Ureter (tissue), 1 donor: ENCODE data around the gene SYT8. TPM values are rescaled to one million over a fixed set of nuclear protein-coding genes. Genes with fewer than 3 reads are reported as not detected.

ENCODE experiments used
- DNase-seq: peaks from one replicate; pipeline ENCODE4 v3.0.0-alpha.2; 2020; ENCODE audit warnings: low spot score
- total RNA-seq: library from RNA; stranded (reverse); gene quantifications from one replicate; pipeline ENCODE4 v1.2.4, GENCODE V29; 2023
- donor health status: DM: yes; HTN: yes; CAD: no.

SYT8 gene
- total RNA-seq, 1 donor from 2014 or later = 159 TPM

DNA sequence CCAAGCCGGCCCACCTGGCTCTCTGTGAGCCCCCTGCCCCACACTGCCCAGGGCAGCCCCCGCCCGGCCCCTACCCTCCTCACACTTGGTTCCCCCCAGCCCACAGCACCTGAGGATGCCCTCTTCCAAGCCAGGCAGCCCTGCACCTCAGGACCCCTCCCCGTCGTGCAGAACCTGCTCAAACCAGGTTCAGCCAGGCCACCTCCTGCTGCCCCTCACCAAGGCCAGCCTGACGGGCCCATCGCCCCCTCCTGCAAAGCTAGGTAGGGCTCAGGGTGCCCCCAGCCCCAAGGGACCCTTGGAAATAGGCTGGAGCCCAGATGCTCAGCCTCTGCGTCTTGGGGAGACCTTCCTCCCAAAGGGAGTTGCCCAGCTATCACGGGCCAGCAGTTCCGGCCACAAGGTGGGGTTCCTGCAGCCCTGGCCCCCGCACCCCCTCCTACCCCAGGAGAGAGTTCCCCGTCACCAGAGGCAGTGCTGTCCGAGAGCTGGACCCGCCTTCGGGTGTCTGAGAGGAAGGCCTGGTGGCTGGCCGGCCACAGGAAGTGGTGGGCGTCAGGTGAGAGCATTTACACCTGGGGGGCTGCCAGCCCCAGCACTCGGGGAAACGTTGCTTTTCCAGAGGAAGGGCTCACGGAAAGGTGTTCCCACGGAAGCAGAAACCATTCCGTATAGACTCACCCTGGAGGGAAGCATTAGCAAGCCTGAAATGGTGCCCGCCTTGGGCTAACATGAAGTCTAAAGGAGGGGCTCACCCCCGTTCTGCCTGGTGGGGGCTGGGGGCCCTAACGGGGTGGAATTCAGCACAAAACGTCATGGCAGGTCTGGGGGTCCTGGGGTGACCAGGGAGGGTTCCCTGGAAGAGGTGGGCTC lies 3.2 kb upstream of the SYT8 start:
- DNase-seq = peak; percentile 48

DNA sequence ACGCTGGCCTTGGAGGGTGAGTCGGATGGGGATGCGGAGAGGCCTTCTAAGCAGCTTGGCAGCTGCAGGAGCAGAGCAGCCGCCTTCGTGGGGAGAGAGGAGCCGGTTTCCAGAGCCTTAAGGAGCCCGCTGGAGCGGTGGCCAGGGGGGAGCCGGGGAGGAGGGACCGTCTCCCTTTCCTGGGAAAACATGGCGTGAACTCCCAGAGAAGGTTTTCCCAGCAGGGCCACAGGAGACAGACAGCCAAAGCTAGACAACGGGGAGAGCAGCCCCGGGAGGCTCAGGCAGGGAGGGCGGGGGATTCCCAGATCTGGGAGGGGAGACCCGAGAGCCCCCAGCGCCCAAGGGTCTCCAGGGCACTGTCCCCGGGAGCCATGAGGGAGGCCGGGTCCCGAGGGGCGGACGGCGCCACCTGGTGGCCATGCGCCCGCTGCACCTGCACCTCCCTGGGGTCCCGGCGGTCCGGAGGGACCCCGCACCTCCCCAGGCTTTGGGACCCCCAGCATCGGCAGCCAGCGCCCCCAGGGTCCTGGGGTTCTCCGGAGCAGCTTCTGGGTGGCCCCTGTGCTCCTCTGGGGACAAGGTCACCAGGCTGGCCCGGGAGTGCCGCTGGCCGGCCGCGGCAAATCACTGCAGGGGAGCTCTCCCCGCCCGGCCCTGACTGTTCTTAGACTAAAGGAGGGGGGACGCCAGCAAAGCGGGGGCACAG lies 2.4 kb upstream of the SYT8 start:
- DNase-seq = no peak

DNA sequence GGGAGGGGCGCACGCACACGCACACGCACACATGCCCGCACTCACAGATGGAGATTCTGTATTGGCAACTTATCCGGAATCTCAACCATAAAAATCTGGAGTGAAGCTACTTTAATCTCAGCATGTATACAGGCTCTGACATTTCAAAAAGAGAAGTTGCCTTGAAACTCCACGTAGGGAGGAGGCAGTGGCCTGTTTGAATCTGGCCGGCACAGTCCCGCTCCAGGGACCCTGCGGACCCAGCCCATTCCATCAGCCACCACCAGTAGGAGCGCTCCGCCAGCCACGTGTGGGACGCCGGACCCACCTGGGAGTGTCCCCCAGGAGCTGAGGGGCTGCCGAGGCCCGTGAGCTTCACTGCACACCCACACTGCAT lies 1.9 kb upstream of the SYT8 start:
- no peak for DNase-seq

DNA sequence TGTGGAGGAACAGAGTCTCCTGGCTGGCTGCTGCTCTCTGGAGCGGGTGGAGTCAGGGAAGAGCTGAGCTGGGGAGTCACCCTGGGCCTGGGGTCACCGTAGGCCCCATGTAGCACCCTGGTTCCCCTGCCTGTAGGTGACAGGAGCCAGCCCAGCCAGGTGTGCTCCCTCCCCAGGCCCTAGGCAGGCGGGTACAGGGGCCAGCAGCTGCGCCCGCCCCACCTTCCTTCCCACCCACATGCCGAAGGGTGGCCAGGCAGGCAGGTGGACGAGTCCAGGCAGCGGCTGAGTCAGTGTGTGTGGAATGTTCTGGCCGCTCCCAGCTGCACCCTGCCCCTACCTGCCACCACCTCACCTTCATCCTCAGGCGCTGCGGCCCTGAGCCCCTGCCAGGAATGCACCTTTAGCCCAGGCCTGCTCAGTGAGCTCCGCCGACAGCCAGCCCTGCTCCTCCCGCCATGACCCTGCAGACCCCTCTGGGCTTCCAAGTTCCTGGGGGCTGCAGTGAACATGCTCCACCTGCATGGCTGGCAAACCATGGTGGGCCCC lies 654 bp upstream of the SYT8 start:
- DNase-seq = peak; percentile 92

DNA sequence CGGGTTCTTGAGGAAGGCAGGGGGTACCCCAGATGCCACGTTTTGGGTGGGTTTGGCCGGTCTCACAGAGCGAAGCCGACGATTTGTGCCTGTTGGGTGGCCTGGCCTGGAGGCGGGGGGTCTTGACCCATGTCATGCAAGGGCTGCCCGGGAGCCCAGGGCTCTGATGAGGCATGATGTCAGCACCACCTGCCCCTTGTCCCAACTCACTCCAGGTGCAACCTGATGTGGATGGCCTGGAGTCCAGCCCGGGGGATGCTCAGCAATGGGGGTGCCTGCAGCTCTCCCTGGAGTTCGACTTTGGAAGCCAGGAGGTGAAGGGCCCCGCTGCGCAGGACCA lies 851 bp downstream of the SYT8 start:
- DNase-seq = no peak

DNA sequence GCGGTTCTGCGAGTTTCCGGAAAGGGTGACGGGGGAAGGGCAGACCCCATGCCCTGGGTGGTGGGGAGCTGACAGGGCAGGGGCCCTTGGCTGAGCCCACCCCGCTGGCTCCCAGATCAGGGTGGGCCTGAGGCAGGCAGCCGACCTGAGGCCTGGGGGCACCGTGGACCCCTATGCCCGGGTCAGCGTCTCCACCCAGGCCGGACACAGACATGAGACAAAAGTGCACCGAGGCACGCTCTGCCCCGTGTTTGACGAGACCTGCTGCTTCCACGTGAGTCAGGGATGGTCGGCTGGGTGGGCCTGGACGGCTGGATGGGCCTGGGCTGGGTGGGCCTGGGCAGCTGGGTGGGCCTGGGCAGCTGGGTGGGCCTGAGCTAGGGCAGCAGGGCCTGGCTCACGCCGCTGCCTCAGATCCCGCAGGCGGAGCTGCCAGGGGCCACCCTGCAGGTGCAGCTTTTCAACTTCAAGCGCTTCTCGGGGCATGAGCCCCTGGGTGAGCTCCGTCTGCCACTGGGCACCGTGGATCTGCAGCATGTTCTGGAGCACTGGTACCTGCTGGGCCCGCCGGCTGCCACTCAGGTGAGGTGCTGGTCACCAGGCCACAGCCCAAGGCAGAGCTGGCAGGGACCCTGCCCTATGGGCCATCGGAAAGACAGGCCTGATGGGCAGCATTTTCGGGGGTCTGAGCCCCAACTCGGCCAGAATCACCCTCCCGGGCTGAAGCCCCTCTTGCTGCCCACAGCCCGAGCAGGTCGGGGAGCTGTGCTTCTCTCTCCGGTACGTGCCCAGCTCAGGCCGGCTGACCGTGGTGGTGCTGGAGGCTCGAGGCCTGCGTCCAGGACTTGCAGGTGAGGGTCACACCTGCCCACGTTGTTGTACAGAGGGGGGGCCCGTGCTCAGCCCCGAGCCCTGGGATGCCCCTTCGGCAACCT lies 1.5 kb downstream of the SYT8 start:
- DNase-seq = no peak

DNA sequence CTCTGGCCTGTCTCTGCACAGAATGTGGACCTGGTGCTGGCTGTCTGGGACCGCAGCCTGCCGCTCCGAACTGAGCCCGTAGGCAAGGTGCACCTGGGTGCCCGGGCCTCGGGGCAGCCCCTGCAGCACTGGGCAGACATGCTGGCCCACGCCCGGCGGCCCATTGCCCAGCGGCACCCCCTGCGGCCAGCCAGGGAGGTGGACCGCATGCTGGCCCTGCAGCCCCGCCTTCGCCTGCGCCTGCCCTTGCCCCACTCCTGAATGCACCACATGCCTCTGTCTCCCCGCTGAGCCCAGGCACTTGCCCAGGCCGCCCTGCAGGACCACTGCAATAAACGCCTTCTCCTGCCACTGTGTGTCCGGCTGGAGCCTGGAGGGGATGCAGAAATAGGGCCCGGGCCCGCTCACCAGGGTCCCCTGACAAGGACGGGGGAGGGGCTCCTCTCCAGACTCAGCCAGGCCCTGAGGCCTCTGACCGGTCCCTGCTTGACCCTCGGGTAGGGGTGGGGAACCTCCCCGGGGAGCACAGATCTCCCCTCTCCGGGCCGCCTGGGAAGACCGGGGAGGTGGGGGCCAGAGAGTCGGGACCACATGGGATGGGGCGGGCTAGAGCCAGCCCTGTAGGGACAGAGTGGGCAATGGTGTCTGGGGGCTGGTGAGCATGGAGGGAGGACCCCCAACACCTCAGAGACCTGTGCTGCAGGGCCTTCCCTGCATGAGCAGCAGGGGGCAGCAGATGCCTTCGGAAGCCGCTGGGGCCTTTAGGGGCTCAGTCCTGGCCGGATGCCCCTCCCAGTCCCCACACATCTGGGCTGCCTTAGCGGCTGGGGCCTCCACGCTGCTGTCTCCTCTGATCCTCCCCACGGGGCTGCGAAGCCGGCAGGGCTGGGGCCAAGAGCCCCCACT lies 2.6 kb downstream of the SYT8 start:
- DNase-seq = no peak

DNA sequence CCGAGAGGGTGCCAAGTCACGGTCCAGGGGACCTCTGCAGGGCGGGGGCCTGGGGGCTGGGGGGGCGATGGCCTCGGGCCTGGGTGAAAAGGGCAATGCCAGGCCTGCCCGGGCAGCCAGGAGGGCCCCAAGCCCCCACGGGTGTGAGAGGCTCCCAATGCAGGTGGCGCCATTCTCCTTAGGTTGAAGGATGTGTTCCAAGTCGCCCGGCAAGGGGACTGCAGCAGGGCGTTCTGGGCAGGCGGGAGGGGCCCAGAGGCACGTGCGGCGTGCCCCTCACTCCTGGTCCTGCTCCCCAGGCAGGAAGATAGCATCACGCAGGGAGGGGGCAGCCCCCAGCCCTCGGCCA lies 3.3 kb downstream of the SYT8 start:
- no peak for DNase-seq

DNA sequence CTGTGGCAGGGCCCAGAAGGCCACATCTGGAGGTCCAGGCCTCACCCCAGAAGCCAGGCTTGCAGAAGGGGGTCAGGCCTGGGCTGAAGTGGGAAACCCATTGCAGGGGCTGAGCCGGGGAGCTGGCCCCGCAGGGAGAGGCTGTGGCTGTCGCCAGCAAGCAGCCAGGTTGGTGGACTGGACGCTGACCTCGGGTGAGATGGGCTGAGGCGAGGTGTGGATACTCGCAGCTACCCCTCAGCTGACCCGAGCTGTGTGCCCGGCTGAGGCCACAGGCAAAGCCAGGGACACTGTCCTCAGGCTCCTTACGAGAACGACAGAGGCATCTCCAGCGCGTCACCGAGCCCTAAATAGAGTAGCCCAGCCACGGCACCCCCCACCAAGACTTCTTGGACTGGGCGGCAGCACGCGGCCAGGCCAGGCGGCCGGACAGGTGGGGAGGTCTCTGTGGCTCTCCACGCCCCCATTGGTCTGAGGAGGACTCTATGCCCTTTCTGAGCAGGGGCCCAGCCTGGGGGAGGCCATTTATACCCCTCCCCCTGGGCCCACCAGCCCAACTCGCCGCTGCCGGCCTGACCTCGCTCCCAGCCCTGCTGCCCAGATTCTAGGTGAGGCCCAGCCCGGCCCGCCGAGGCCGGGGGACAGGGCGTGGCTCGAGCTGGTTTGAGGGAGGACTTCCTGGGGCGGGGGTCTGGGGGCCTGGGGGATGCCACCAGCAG lies 3.8 kb downstream of the SYT8 start, which contains the start of gene TNNI2:
Gene TNNI2, plus strand, starts transcription at position 556 of the 719 bp plus-strand sequence. CDS start 716 bp downstream, outside the sequence.
- DNase-seq = no peak

DNA sequence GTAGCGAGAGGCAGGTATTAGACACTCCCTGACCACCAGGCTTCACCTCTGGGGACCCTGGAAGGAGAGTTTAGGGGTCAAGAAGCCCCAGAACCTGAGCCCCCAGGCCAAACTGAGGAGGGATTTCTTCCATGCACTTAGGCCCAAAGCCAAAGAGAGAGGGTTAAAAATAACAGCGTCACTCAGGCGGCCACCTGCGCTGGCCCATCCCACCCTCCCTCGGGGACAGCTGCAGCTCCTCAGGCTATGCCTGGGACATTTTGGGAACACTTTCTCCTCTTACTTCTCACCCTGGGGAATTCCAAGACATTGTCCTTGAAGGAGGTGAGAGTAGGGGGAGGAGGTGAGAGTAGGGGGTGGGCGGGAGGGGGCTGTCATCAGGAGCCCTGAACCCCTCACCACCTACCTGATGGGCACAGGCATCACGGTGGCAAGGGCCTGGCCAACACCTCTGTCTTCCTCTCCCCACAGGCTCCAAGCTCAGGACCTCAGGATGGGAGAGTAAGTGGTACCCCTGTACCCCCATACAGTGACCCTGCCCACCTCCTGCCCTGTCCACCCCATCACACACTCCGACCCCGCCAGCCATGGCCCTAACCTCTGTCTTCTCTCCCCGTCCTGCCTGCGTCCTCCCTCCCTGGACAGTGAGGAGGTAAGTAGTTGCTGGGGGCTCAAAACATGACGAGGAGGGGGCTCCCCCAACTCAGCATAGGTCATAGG lies 4.6 kb downstream of the SYT8 start:
- DNase-seq = no peak

DNA sequence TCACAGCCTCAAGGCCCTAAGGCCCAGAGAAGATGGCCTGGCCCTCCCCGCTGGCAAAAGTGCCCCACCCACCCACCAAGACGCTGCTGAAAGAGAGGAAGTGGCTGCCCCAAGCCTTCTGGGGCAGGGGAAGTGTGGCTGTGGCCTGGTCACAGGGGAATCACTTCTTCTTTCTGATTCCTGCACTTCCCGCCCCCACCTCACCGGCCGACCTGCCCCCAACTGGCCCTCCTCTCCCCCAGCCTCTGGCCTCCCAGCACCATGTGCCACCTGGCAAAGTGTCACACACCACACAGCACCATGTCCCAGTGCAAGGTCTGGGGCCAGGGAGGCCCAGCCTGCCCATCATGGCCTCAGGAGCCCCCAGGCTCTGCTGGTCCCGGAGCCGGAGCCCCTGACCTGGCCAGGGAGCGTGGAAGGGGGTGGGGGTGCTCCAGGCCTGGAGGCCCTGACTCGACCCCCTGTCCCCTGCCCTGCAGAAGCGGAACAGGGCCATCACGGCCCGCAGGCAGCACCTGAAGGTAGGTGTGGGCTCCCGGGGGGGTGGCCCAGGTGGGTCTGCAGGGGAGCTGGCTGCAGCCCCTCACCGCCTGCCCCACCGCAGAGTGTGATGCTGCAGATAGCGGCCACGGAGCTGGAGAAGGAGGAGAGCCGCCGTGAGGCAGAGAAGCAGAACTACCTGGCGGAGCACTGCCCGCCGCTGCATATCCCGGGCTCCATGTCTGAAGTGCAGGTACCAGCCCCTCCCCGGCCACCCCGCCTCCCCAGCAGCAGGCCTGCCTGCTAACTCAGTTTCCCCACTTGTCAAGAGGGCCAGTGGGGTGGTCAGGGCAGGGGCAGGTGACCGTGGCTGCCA lies 5.4 kb downstream of the SYT8 start:
- DNase-seq = no peak

DNA sequence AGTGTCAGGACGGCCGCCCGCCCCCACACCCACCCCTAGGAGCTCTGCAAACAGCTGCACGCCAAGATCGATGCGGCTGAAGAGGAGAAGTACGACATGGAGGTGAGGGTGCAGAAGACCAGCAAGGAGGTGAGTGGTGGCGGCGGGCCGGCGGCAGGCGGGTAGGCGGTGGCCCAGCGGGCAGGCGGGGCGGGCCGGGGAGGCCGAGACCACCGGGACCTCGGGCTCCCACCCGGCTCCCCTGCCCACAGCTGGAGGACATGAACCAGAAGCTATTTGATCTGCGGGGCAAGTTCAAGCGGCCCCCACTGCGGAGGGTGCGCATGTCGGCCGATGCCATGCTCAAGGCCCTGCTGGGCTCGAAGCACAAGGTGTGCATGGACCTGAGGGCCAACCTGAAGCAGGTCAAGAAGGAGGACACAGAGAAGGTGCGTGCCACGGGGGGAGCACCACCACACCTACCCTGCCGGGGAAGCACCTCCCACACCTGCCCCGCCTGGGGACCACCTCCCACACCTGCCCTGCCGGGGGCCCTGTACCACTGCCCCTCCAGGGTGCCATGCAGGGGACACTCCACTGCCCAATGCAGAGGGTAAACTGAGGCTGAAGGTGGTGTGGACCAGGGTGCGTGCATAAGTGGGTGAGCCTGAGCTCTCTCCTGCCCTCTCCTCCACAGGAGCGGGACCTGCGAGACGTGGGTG lies 6.1 kb downstream of the SYT8 start:
- DNase-seq = no peak

DNA sequence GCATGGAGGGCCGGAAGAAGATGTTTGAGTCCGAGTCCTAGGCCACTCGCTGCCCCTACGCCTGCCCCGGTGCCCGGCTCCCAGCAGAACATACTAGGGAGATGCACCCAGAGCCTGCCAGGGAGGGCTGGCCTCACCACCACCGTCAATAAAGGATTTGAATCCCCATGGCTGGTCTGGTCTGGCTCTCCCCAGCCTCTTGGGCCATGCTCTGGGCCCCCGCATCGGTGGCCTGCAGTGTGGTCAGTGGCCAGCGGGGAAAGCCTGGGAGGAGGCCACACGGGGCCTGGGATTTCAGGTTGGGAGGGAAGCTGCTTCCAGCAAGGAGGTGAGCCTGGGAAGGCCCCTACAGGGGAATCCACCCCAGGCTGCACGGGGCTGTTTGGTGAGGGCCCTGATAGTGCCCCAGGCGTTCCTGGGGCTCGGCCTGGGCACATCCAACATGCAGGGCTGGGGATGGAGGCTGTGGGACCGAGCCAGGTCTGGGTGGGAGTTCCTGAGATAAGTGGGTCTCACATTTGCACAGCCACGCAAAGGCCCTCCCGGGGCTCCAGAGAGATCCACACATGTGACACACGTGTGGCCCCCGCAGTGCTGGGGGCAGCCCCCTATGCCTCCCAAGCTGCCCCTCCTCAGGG lies 6.8 kb downstream of the SYT8 start:
- no peak for DNase-seq

DNA sequence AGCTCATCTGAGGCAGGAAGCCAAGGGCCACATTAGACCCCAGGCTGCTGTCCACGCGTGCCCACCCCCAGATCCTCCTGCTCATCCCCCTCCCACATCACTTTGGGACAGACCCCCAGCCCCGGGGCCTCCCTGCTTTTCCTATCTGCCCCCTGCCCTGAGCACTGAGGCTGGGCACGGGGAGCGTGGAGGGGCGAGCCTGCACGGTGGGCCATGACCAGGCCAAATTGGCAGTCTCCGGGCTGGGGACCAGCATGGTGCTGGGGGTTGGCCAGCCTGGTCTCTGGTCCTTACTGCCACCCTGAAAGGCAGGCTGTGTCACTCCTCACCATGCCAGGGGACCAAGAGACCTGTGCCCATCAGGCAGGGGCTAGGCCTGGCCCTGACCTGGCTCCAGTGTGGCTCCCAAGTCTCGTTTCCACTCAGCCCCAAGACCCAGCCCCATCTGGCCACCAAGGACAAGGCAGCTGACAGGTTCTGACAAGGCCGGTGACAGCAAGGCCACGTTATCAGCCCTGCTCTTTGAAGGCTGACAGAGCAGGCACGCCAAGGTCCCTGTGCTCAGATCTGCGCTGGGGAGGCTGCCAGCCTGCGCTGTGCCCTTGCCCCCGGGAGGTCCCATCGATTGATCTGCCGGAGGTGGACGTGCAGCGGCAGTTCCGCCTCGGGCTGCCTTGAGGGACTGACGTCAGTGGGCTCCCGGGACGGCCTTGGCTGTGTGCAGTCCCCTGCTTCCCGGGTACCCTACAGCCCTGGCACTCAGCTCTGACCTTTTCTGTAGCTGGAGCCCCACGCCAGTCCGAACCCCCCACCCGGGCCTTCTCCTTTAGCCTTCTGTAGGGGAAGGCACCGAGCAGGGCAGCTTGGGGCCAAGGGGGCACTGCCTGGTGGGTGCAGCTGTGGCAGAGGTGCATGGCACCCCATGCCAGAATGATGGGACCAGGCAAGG lies 7.6 kb downstream of the SYT8 start:
- DNase-seq = no peak

DNA sequence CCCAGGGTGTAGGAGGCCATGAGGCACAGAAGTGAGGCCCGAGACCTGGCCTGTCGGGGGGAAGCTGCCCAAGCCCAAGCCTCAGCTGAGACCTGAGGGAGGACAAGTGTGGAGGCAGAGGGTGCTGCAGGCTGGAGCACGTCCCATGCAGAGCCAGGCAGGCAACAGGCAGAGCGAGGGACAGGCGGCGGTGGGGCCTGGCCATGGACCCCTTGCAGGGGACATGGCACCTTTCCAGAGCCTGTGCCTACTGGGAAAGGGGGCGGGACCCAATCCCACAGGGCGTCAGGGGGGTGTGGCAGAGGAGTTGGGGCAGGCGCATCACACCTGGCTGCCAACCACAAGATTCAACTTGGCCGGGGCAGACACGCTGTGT lies 8.3 kb downstream of the SYT8 start:
- DNase-seq = no peak

DNA sequence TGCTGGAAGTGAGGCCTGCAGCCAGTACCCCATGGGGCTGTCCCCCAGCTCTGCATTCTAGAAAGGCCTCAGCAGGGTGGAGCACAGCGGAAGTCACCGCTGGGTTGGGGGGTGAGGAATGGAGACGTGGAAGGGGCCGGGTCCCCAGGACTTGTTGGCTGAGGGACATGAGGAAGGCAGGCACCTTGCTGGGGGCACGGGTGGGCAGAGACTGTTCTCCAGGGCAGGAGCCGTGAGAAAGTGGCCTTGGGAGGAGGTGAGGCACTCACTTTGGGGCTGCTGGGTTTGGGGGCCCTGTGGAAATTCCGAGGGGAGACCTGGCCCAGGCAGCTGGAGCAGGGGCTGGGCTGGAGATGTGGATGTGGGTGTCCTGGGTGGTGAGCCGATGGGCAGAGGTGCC lies 9.0 kb downstream of the SYT8 start:
- DNase-seq = no peak
